DMS 273 (cell line): ENCODE results near the gene CRTC1.
"Not testable (repeated sequence)": the region's sequence is repeated elsewhere in the genome, so short reads cannot be mapped to it uniquely, and the experiment has no call there.

Experiments used
- DNase-seq: peaks from one replicate; lab custom pipeline; 2025; ENCODE audit not compliant: unreplicated experiment; lab: John Stamatoyannopoulos, UW

The CRTC1 gene

DNA sequence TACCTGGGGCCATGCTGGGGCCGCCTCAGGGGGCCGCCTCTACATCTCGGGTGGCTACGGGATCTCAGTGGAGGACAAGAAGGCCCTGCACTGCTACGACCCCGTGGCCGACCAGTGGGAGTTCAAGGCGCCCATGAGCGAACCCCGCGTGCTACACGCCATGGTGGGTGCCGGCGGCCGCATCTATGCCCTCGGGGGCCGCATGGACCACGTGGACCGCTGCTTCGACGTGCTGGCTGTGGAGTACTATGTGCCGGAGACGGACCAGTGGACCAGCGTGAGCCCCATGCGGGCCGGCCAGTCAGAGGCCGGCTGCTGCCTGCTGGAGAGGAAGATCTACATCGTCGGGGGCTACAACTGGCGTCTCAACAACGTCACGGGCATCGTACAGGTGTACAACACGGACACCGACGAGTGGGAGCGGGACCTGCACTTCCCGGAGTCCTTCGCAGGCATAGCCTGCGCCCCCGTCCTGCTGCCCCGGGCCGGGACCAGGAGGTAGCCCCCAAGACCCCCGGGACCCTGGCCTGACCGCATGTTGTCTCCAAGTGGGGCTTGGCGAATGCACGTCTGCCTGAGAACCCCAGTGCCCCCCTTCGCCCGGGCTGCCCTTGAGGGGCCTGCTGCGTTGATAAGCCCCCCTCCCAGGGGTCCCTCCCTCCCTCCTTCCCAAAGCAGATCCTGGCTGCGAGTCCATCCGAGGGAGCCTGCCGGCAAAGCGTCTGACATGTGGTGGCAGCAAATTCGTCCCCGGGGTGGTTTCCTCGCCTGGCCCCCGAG is 14.5 kb upstream of the CRTC1 start:
- DNase-seq, result no peak

DNA sequence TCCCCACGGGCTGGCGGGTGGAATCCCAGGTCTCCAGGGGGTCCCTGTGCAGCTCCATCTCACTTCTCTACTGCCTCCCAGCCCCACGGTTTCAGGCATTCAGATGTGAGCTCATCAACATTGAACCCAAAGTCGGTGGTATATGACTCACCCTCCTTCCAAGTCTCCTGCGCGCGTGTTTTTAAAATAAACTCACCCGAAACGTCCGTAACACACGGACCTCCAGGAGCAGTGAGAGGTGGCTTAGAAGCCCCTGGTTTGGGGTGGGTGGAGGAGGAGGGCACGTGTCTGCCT is 14.0 kb upstream of the CRTC1 start:
- DNase-seq, result no peak

DNA sequence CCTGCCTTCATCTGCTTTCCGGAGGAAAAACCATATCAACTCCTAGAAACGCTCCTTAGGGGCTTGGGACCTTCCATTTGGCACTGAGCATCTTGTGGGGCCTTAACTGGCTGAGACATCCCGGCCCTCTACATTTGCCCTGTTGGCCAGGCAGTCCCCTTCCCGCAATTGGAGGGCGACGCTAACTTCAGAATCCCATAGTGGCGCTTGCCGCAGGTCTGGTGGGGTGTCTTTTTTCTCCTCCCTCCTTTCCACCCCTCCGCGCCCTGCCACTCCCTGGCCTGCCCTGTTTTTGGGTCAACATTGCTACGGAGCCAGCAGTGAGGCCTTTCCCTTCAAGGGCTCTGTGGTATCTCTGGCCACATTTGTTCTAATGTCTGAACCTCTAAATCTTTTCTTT is 13.6 kb upstream of the CRTC1 start:
- no peak for DNase-seq

DNA sequence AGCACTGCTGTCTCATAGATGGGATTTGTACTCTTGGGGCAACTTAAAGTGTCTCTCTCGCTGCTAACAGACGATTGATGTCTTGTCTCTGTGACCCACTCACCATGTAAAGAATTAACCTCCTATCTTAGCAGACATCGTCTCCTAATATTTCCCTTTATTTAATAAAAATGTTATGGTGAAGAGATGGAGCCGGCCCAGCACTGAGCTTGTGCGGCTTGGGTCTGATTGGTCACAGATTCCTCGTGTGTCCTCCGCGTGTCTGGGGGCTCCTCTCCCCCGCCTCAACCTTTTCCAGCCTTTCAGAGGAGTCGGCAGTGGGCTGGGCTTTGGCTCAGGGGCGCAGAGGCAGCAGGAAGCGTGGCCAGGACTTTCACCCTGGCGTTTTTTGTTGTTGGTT is 13.2 kb upstream of the CRTC1 start:
- no peak for DNase-seq

DNA sequence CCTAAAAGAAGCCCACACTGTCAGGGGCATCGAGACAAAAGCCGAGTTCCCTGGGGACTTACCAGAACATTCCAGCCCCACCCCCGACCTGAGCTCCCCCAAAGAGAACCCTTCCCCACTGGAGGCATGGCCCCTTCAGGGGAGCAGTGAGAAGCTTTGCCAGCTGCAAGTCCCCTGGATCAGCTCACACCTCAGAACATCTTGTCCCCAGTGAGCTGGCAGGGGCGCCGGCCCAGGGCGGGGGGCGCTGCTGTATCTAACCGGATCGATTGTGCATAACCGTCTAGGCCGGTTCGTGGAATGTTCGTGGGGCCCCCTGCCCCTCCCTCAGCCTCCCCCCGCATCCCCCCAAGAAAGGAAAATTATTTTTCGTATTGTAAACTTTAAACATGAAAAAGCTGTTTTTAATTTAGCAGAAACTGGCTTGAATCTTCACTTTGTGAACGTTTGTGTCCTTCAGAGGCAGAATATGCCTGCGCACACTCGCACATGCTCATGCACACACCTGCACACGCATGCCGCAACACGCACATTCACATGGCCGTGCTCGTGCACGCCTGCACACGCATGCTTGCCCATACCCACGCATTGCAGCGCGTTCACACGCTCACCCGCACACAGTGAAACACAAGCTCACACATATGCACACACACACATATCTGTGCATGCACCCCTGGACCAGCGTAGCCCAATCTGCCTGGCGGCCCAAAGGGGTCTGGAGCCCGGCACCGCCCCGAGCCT is 12.0 kb upstream of the CRTC1 start:
- DNase-seq, result no peak

DNA sequence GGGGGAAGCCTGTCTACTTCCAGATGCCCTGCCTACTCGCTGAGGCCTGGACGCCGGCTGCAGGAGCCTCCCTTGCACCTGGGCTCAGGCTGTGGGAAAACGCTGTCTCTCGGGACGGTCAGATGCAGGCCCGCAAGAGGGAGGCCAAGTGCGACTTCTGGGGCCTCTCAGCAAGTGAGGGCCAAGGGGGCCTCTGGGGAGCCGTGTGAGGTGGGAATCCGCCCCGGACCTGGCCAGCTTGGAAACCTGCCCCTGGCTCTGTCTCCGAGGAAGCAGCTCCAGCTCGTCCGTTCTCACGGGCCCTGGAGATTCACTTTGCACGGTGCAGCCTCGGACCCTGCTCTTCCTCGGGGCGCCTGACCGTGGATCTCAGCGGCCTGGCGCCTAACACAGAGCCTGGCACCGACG is 11.4 kb upstream of the CRTC1 start:
- DNase-seq, result no peak

DNA sequence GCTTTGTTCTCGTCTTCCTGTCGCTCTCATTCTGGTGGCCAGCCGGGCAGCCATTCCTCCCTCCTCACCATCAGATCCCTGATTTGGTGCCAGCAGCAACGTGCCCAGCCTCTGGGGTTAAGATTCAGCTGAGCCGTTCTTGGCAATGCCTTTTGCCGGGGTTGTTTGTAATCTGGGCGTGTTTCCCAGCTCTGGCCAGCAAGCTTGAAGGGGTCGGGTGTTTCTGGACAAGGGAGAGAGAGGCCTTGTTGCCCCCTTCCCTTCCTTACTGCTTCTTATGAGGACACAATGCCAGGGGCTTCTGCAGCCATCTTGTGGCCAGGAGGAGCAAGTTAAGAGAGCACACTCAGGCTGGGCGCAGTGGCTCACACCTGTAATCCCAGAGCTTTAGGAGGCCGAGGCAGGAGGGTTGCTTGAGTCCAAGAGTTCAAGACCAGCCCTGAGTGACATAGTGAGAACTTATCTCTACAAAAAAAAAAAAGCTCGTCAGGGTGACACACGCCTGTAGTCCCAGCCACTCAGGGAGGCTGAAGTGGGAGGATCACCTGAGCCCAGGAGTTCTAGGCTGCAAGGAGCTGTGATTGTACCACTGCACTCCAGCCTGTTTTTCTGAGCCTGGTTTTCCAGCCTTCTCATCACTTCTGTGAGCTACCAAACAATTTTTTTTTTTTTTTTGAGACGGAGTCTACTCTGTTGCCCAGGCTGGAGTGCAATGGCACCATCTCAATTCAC is 10.7 kb upstream of the CRTC1 start:
- peak; percentile 30 for DNase-seq

DNA sequence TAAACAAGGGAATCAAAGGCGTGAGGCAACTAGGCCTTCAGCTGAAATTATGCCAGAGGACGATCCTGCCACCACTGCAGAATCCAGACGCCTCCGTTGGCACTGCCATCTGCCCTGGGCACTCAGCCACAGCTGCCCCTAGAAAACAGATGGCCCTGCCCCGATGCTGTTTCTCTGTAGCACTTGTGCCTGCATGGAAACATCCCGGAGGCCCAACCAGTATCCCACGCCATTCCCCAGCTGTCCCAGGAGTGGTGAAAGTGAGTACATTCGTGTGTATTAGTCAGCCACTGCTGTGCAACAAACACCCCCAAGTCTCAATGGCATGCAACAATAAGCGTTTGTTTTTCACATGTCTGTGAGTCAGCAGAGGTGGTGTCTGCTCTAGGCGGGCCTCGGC is 8.9 kb upstream of the CRTC1 start:
- DNase-seq, result peak; percentile 96

DNA sequence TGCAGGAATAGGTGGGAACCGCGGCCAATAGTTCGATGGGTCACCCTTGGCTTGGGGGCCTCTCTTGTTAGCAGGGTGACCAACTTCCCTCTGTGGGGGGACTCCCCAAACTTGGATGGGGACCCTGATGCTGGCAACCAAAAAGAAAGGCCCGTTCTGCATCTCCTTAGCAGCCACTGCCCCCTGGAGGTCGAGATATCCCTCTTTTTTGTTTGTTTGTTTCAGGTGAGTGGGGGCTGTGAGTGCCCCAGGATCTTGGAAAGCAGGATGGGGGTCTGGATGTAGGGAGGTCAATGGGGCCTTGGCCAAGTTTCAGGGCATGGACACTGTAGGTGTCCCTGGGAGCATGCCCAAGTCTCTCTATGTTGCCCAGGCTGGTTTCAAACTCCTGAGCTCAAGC is 7.7 kb upstream of the CRTC1 start:
- peak; percentile 30 for DNase-seq

DNA sequence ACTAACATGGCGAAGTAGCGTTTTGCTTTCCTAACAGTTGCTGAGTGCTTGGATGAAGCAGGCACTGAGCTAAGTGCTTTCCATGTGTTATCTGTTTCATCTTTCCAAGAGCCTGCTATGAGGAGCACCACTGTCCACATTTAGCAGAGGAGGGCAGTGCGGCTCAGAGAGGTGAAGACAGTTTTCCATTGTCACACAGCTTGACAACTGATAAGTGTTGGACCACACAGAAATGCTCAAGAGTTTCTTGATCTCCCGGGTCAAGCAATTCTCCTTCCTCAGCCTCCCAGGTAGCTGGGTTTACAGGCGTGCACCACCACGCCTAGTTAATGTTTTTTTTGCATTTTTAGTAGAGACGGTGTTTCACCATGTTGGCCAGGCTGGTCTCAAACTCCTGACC is 6.8 kb upstream of the CRTC1 start:
- no peak for DNase-seq

DNA sequence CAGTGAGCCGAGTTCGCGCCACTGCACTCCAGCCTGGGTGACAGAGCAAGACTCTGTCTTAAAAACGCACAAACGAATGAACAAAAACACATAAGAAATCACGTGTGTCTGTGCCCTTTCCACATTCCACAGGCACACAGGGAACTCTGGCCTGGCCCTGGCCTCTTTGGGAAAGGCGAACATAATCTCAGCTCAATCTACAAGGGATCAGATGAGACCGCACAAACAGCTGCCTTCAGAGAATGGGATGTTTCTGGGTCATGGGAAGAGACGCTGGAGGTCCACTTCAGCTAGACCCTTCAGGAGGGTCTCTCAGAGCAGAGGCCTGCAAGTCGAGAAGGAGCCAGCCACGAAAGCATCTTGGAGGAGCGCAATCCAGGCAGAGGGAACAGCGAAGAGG is 6.3 kb upstream of the CRTC1 start:
- no peak for DNase-seq

DNA sequence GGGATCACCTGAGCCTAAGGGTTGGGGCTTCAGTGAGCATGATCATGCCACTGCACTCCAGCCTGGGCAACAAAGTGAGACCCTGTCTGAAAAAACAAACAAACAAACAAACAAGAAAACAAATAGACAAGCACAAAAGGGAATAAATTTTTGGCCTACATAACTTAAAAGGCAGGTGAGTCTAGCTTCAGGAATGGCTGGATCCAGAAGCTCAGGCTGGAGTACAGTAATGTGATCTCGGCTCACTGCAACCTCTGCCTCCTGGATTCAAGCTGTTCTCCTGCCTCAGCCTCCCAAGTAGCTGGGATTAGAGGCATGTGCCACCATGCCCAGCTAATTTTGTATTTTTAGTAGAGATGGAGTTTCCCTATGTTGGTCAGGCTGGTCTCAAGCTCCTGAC is 3.3 kb upstream of the CRTC1 start:
- not testable (repeated sequence) for DNase-seq

DNA sequence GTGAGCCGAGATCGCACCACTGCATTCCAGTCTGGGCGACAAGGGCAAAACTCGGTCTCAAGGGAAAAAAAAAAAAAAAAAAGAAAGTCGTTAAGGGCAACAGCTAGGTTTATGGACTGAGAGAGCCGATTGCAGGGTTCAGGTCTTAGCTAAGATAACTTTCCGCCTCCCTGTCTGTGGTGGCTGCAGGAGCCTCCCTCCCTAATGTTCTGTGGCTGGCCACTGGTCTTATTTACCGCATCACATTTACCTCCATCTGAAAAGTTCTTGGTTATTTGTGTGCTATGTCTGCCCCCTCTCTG is 722 bp upstream of the CRTC1 start:
- no peak for DNase-seq

DNA sequence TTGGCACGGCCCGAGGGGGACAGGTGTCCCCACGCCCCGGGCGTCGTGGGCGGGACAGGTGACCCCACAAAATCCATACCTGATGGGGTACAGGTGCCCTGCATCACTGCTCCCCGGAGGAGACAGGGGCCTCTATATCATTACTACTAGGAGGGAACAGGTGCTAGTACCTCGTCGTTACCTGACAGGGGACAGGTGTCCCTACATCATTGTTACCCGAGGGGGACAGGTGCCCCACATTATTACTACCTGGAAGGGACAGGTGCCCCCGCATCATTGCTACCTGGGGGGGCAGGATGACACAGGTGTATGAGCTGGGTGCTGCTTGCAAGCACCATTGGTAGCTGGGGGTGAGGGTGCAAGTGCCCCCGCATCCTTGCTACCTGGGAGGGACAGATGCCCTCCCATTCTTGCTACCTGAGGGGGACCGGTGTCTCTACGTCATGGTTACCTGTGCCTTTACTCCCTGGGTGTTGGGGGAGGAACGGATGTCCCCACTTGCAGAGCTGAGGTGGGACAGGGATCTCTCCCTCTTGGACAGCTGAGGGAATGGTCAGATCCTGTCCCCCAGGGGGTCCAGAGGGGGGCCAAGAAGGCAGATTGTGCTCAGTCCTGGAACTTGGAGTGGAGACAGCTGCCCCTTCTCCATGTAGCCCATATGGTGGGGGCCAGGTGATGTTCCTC is 620 bp downstream of the CRTC1 start:
- no peak for DNase-seq

DNA sequence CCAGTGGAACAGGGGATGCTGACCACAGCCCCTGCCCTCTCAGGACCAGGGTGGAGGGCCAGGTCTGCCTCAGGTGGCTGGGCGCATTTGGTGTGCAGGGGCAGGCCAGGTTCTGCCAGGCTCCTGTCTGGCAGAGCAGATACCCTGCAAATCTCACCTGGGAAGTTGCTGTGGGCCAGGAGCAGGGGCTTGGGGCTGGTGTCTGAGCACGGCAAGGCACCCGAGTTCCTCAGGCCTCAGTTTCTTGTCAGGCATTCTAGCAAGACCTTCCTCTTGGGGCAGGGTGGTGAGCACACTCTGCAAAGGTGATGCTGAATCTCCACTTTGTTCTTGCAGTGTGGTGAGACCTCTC is 1.1 kb downstream of the CRTC1 start:
- no peak for DNase-seq

DNA sequence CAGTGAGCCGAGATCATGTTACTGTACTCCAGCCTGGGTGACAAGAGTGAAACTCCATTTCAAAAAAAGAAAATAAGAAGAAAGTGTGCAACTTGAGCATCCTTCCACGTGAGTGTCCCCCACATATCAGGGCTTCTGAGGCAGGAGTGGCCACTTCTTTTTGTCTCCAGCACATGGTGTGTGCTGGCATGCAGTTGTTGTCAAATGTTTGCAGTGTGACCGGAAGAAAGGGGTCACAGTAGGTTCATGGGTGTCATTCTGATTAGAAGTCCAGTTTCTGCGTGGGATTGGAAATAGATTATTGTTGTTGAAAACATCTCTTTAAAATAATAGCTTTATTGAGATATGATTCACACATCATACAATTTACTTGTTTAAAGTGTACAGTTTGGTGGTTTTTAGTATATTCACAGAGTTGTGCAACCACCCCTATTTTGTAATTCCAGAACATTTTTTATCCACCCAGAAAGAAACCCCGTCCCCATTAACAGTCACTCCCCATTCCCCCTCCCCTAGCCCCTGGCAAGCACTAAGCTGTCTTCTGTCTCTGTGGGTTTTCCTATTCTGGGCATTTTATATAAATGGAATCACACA is 2.2 kb downstream of the CRTC1 start:
- DNase-seq, result no peak

DNA sequence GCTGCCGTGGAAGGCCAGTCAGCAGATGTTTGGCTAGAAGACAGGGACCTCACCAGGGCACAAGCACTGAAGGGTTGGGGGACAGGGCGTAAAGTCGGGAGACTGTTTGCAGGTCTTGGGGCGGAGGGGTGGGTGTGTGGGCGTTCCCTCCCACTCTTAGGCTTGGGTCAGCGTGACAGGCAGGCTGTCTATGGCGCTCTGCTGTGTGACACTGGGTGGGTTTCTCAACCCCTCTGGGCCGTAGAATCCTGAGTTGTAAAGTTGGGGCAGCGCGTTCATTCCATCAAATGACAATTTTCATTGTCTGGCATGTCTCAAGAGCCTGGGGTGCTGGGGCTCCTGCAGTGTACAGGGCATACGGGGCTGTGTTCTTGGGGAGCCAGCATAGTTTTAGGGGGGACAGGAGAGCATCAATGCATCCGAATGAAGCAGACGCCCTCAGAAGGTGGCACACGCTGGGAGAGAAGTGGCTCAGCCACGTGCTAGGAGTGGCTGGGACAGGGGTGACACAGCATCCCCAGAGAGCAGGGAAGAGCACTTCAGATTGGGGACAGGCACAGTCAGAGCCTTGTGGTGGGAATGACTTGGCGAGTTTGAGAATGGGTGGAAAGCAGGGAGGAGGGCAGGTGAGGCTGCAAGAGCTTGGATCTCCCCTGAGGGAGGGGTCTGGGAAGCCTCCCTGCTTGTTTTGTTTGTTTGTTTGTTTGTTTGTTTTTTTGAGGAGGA is 4.4 kb downstream of the CRTC1 start:
- no peak for DNase-seq

DNA sequence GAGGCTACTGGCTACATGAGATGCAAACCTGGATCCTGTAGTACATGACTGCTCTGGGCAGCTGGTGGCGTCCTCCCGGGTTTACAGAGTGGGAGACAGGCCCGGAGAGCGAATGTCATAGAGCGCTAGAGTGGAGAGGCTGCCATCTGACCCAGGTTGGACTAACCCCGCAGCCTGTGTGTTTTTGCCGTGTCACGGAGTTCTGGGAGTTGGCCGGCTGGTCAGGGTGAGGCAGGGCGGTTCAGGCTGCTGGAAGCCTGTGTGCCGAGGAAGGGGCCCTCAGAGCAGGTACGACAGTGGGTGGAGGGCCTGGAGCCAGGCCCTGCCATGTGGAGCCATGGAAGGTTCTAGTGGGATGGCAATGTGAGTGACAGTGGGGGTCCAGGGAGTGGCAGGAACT is 12.5 kb downstream of the CRTC1 start:
- no peak for DNase-seq

DNA sequence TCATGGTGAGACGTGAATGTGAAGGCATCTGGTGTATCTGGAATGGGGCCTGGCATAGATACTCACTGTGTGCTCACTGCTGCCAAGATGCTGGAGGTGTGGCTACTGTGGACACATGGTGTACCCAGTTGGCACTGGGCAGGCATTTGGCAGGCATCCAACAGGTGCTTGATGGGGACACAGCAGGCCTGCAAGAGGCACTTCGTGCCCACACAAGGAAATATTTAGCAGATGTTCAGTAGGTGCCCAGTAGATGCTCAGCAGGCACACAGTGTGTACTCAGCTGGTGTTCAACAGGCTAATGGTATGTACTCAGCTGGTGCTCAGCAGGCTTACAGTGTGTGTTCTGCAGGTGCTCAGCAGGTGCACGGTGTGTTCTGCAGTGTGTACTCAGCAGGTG is 14.2 kb downstream of the CRTC1 start:
- DNase-seq, result peak; percentile 65

DNA sequence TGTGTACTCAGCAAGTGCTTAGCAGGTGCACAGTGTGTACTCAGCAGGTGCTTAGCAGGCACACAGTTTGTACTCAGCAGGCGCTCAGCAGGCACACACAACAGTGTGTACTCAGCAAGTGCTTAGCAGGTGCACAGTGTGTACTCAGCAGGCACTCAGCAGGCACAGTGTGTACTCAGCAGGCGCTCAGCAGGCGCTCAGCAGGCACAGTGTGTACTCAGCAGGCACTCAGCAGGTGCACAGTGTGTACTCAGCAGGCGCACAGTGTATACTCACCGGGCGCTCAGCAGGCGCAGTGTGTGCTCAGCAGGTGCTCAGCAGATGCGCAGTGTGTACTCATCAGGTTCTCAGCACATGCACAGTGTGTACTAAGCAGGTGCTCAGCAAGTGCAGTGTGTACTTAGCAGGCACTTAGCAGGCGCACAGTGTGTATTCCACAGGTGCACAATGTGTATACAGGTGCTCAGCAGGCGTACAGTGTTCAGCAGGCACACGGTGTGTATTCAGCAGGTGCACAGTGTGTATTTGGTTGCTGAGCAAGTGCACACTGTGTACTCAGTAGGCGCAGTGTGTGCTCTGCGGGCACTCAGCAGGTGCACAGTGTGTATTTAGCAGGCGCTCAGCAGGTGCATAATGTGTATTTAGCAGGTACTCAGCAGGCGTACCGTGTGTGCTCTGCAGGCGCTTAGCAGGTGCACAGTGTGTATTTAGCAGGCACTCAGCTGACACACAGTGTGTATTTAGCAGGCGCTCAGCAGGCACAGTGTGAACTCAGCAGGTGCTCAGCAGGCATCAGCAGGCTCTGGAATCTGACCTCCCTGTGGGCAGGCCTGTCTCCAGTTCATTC is 15.1 kb downstream of the CRTC1 start:
- no peak for DNase-seq
